Endothelial cell of umbilical vein (primary cell): ENCODE measurements around the gene PCDH7. TPM values are rescaled to one million over a fixed set of nuclear protein-coding genes. Genes with fewer than 3 reads are reported as not detected.
A peak's percentile ranks its signal among the peaks of the same experiment; 100 is the strongest.

Source experiments
- BruUV-seq: library from RNA; stranded (reverse); fragments of 400-500 nt; replicated peaks from 2 replicates; lab custom pipeline; 2021; lab: Mats Ljungman, UMichigan
- CTCF ChIA-PET: fragments of 300-600, 350-600 bp; sonication (Branson Sonifier 250); formaldehyde crosslinking; loops from one replicate; lab custom pipeline; 2021; ENCODE audit warnings: antibody characterized with exemption, inconsistent platforms; lab: Charles Lee
- POLR2A ChIA-PET: fragments of 300-600, 350-600 bp; sonication (Branson Sonifier 250); formaldehyde crosslinking; loops from one replicate; lab custom pipeline; 2021; ENCODE audit warnings: antibody characterized with exemption, inconsistent platforms; lab: Charles Lee
- DNase-seq: peaks from one replicate; pipeline ENCODE4 v3.0.0-alpha.2; 2011; ENCODE audit warnings: low read depth, low spot score
- FAIRE-seq: peaks from 2 replicates; lab custom pipeline; 2011; peaks lifted over from hg19 to GRCh38; lab: Jason Lieb, UNC
- H2AFZ ChIP-seq: 2 replicates; pipeline ENCODE4 v1.6.0; 2012; ENCODE audit warnings: low read depth, low read length, control low read depth, inconsistent platforms
- H3K27ac ChIP-seq: 2 replicates; pipeline ENCODE4 v1.5.1; 2011; ENCODE audit warnings: low read depth, mild to moderate bottlenecking, control low read depth, low read length, moderate library complexity; ENCODE audit not compliant: insufficient read depth
- H3K27me3 ChIP-seq, 2 experiments: 2 replicates each; pipeline versions ENCODE4 v1.6.0 to v1.6.1; 2011; ENCODE audit warnings: low read length in 2 of 2, mixed read lengths in 1 of 2; ENCODE audit not compliant: control insufficient read depth in 2 of 2, insufficient read depth in 2 of 2
- H3K36me3 ChIP-seq, 2 experiments: 2 replicates in 1 of 2; 3 replicates in 1 of 2; pipeline ENCODE4 v1.5.1; 2011; ENCODE audit warnings: low read length in 2 of 2, mild to moderate bottlenecking in 1 of 2, moderate library complexity in 1 of 2; ENCODE audit not compliant: control insufficient read depth in 2 of 2, insufficient read depth in 2 of 2; ENCODE audit errors: extremely low read depth in 1 of 2
- H3K4me1 ChIP-seq: 3 replicates; pipeline ENCODE4 v1.5.1; 2011; ENCODE audit warnings: mild to moderate bottlenecking, low read length; ENCODE audit not compliant: control insufficient read depth, insufficient read depth; ENCODE audit errors: extremely low read depth
- H3K4me2 ChIP-seq: 2 replicates; pipeline ENCODE4 v1.6.1; 2011; ENCODE audit warnings: low read length, control low read depth, mixed read lengths; ENCODE audit not compliant: insufficient read depth
- H3K4me3 ChIP-seq, 3 experiments: fragments of 200-600 bp in 1 of 3; sonication (generic), shearing (Covaris generic) in 1 of 3; replicated peaks in 1 of 3; 2 replicates each; pipeline ENCODE4 v1.5.1; 2011 to 2016; ENCODE audit warnings: control low read depth in 3 of 3, low read length in 3 of 3, mild to moderate bottlenecking in 2 of 3, inconsistent platforms in 1 of 3, low read depth in 1 of 3, moderate library complexity in 1 of 3; ENCODE audit not compliant: insufficient read depth in 1 of 3
- H3K79me2 ChIP-seq: 2 replicates; pipeline ENCODE4 v1.6.0; 2012; ENCODE audit warnings: low read length, inconsistent platforms; ENCODE audit not compliant: control insufficient read depth, insufficient read depth
- H3K9ac ChIP-seq: replicated peaks from 2 replicates; pipeline ENCODE3; 2011; ENCODE audit warnings: low read length, control low read depth; ENCODE audit not compliant: insufficient read depth; ENCODE audit errors: extremely low read depth
- H3K9me1 ChIP-seq: replicated peaks from 3 replicates; pipeline ENCODE4 v1.6.0; 2011; ENCODE audit warnings: mild to moderate bottlenecking, low read length; ENCODE audit not compliant: control insufficient read depth, insufficient read depth; ENCODE audit errors: extremely low read depth
- H3K9me3 ChIP-seq: replicated peaks from 2 replicates; pipeline ENCODE4 v1.5.1; 2012; ENCODE audit warnings: low read length, inconsistent platforms; ENCODE audit not compliant: control insufficient read depth, insufficient read depth
- H4K20me1 ChIP-seq: replicated peaks from 2 replicates; pipeline ENCODE3; 2011; ENCODE audit warnings: mild to moderate bottlenecking, low read length; ENCODE audit not compliant: control insufficient read depth, insufficient read depth; ENCODE audit errors: extremely low read depth
- CTCF ChIP-seq, 2 donors: IDR thresholded peaks; 1 replicate in 1 of 2; 2 replicates in 1 of 2; pipeline ENCODE4 v1.5.1; 2011; ENCODE audit warnings: low read length in 2 of 2, mild to moderate bottlenecking in 2 of 2, moderate library complexity in 2 of 2, control low read depth in 1 of 2, inconsistent platforms in 1 of 2, low read depth in 1 of 2; ENCODE audit not compliant: insufficient read depth in 1 of 2; ENCODE audit errors: extremely low read depth in 1 of 2
- EZH2 ChIP-seq: IDR thresholded peaks from 2 replicates; pipeline ENCODE4 v1.6.1; 2012; ENCODE audit warnings: borderline replicate concordance, low read depth, mild to moderate bottlenecking, moderate library complexity, low read length, inconsistent platforms; ENCODE audit not compliant: severe bottlenecking
- FOS ChIP-seq: IDR thresholded peaks from 2 replicates; pipeline ENCODE4 v1.6.1; 2011; ENCODE audit warnings: mild to moderate bottlenecking, low read length, moderate library complexity, borderline replicate concordance; ENCODE audit not compliant: insufficient read depth
- JUN ChIP-seq: IDR thresholded peaks from 2 replicates; pipeline ENCODE4 v1.6.1; 2011; ENCODE audit warnings: borderline replicate concordance, low read depth; ENCODE audit not compliant: insufficient read length, insufficient read depth
- POLR2AphosphoS5 ChIP-seq: IDR thresholded peaks from 2 replicates; pipeline ENCODE4 v1.6.1; 2012; ENCODE audit warnings: low read depth, mild to moderate bottlenecking, control low read depth, low read length, moderate library complexity; ENCODE audit not compliant: insufficient read depth
- dilution Hi-C: fragments of 300-500 bp; cut with MboI; formaldehyde crosslinking; loops from one replicate; pipeline ENCODE4 v1.15.0; 2019; ENCODE audit warnings: low sequenced_read_pairs; ENCODE audit not compliant: extremely low pct_ligation_motif_present
- intact Hi-C: fragments of 100-400 bp; cut with micrococcal nuclease; formaldehyde crosslinking; loops from one replicate; pipeline ENCODE4 v1.10.0; 2022
- polyA plus RNA-seq, 4 experiments: library from polyadenylated mRNA; depleted of rRNA in 3 of 4; stranded (reverse) in 3 of 4; unstranded in 1 of 4; fragments of >200 nt; gene quantifications; 2 replicates each; pipeline versions ENCODE4 v1.2.1 to v1.2.3, GENCODE V29; 2011 to 2012; ENCODE audit warnings: missing spikeins in 1 of 4
- total RNA-seq: library from RNA; stranded (reverse); gene quantifications from 2 replicates; pipeline ENCODE4 v1.2.3, GENCODE V29; 2021

PCDH7 gene
- total and polyA plus RNA-seq, 2 donors (not counting 3 experiments of a cell fraction or from before 2014, with no cell fraction given) = 9.5 to 16.6 TPM

GRCh38 chr4:30753316-30753715, 33.1 kb downstream of the PCDH7 start:
- Histone ChIP-seq H3K9me1 (no peaks in the 10 kb centered on the region), H2AFZ (no peak overlapping the region), H3K27me3 (no peaks in the 10 kb centered on the region), H3K9ac (peak overlapping the region; percentile 22), H3K36me3 (no peaks in the 10 kb centered on the region), H3K27ac (peak overlapping the region; percentile 5), H3K4me1 (peaks cover 51% of the 10 kb centered on the region), H3K4me3 (no peak overlapping the region), H3K9me3 (no peaks in the 10 kb centered on the region), H3K4me2 (peak overlapping the region; percentile 10), H3K79me2 (no peaks in the 10 kb centered on the region), H4K20me1 (no peaks in the 10 kb centered on the region)
- ChIA-PET POLR2A (no interaction called here), CTCF (interaction anchor here (0.8 to 2.1 kb wide), 9 partner anchors 10 to 192 kb away, joined by 3 to 12 read pairs (median 5); no protein-coding TSS in a partner anchor)
- TF ChIP-seq CTCF (IDR thresholded peaks at IDR 0.05; ENCODE audit: extremely low read depth in 1 of 2, insufficient read depth in 1 of 2, low read depth in 1 of 2, low read length in 2 of 2) (no peak), FOS (peak; percentile 58), POLR2AphosphoS5 (no peak), JUN (peak; percentile 40)
- BruUV-seq = no TSS peak
- DNase-seq = peak; percentile 68
- dilution Hi-C loops = no loop called here
- intact Hi-C loops = no loop called here
- FAIRE-seq = no peak

- TF ChIP-seq JUN (peak; percentile 39), EZH2 (no peak), POLR2AphosphoS5 (no peak), FOS (peak; percentile 68)
- H3K79me2 ChIP-seq = no peaks in the 10 kb centered on the region
- H3K27me3 ChIP-seq = no peaks in the 10 kb centered on the region
- no peak overlapping the region for H3K4me3 ChIP-seq
- ChIA-PET POLR2A (interaction anchor here (1.0 to 1.1 kb wide), 2 partner anchors 14 to 26 kb away, joined by 3 to 4 read pairs; no protein-coding TSS in a partner anchor), CTCF (interaction anchor here (0.8 to 2.1 kb wide), 12 partner anchors 10 to 191 kb away, joined by 3 to 12 read pairs (median 4); no protein-coding TSS in a partner anchor)
- peak overlapping the region; percentile 46 for H3K4me2 ChIP-seq
- H3K4me1 ChIP-seq = peaks cover 52% of the 10 kb centered on the region
- no peaks in the 10 kb centered on the region for H3K9me1 ChIP-seq
- DNase-seq (peak; percentile 73), FAIRE-seq (peak; percentile 75)
- dilution Hi-C loops = no loop called here
- no TSS peak for BruUV-seq
- no peaks in the 10 kb centered on the region for H3K36me3 ChIP-seq
- intact Hi-C loops = loop anchor here (1.0 kb wide), 1 partner anchor 9 kb away; no protein-coding TSS in a partner anchor
- H4K20me1 ChIP-seq = no peaks in the 10 kb centered on the region
- H3K9me3 ChIP-seq = no peaks in the 10 kb centered on the region
- no peak overlapping the region for H3K9ac ChIP-seq
- no peak overlapping the region for H2AFZ ChIP-seq
- peak overlapping the region; percentile 30 for H3K27ac ChIP-seq
Observed at GRCh38 chr4:30754021-30754420, 33.9 kb downstream of the PCDH7 start.
